ENCODE results near the gene SPO11. TPM values are rescaled to one million over a fixed set of nuclear protein-coding genes. Genes with fewer than 3 reads are reported as not detected.

SPO11 gene
- total and polyA plus RNA-seq, 2 of the 4 experiments (the other 2 are of a cell fraction) = not detected

GRCh38 chr20:57283860-57284259 is 45.7 kb upstream of the SPO11 start:
- H3K56ac ChIP-seq (ENCODE audit: extremely low read depth, insufficient read depth, low read length) = no peak overlapping the region
- no peak overlapping the region for H3K18ac ChIP-seq (ENCODE audit: low read depth, low read length)
- H3K14ac ChIP-seq (replicated peaks; ENCODE audit: low read depth, low read length) = no peak overlapping the region
- no peak overlapping the region for H3K9ac ChIP-seq (ENCODE audit: low read depth, low read length)
- no peak overlapping the region for H2BK15ac ChIP-seq (ENCODE audit: low read depth, low read length)
- no peak overlapping the region for H4K91ac ChIP-seq (ENCODE audit: insufficient read depth, low read depth, low read length)
- no CpG with 5 or more reads among the region's 7 CpGs for WGBS, 2 experiments (ENCODE audit: extremely low coverage in 2 of 2, insufficient read length in 1 of 2)
- H3K36me3 ChIP-seq (ENCODE audit: control insufficient read depth, insufficient read depth, low read length) = no peaks in the 10 kb centered on the region
- no peaks in the 10 kb centered on the region for H3K9me1 ChIP-seq (ENCODE audit: insufficient read depth, low read length)
- H4K8ac ChIP-seq (ENCODE audit: low read depth in 2 of 2, low read length in 2 of 2) = no peak overlapping the region
- H4K5ac ChIP-seq (ENCODE audit: low read depth, low read length) = no peak overlapping the region
- H2BK20ac ChIP-seq (ENCODE audit: low read depth, low read length) = no peak overlapping the region
- no peak overlapping the region for H2AFZ ChIP-seq (replicated peaks; ENCODE audit: low read length, poor library complexity)
- in situ Hi-C loops (cut with MboI; ENCODE audit: low sequenced_read_pairs) (no loop called here), dilution Hi-C loops (cut with HindIII; ENCODE audit: low sequenced_read_pairs, unreplicated experiment) (no loop called here), intact Hi-C loops (cut with micrococcal nuclease) (no loop called here)
- no peak overlapping the region for H2BK120ac ChIP-seq (ENCODE audit: low read depth, low read length)
- DNase-seq (no peak), ATAC-seq (ENCODE audit: low read depth) (no peak)
- ChIA-PET CTCF (no interaction called here), POLR2A (ENCODE audit: unreplicated experiment) (no interaction called here)
- H3K79me1 ChIP-seq (ENCODE audit: low read depth in 1 of 2, low read length in 2 of 2) = no peaks in the 10 kb centered on the region
- no peak overlapping the region for H3K23ac ChIP-seq (ENCODE audit: low read depth, low read length)
- no peaks in the 10 kb centered on the region for H3K9me3 ChIP-seq (ENCODE audit: control insufficient read depth, insufficient read depth, low read length)
- H3K4ac ChIP-seq (ENCODE audit: low read depth, low read length) = no peak overlapping the region
- H2BK5ac ChIP-seq (ENCODE audit: low read depth, low read length, poor library complexity, severe bottlenecking) = no peak overlapping the region
- no peak for TF ChIP-seq ELK1 (IDR thresholded peaks at IDR 0.05; ENCODE audit: borderline replicate concordance, low read depth, low read length)
- TF ChIP-seq NFE2L2 (IDR thresholded peaks at IDR 0.05; ENCODE audit: low read depth, low read length) = no peak
- no peak for TF ChIP-seq USF2 (IDR thresholded peaks at IDR 0.05; ENCODE audit: low read depth, low read length)
- no peak for TF ChIP-seq RFX5 (IDR thresholded peaks at IDR 0.05; ENCODE audit: low read depth, low read length)
- no peak for TF ChIP-seq MAZ (IDR thresholded peaks at IDR 0.05; ENCODE audit: borderline replicate concordance, low read depth, low read length)
- TF ChIP-seq CHD1 (IDR thresholded peaks at IDR 0.05; ENCODE audit: low read depth, low read length) = no peak
- no peak for TF ChIP-seq BHLHE40 (IDR thresholded peaks at IDR 0.05; ENCODE audit: low read depth, low read length)
- no peak for TF ChIP-seq CEBPB (IDR thresholded peaks at IDR 0.05; ENCODE audit: low read depth, low read length)
- no peak for TF ChIP-seq FOS (IDR thresholded peaks at IDR 0.05; ENCODE audit: low read depth, low read length)
- no peak for TF ChIP-seq RCOR1 (IDR thresholded peaks at IDR 0.05; ENCODE audit: insufficient replicate concordance, low read length)
- no peak for TF ChIP-seq MAFK (IDR thresholded peaks at IDR 0.05; ENCODE audit: low read depth, low read length)
- no TSS peak for BruUV-seq (replicated peaks)
- peaks cover 2% of the 10 kb centered on the region; the same call in 1 of the 2 replicates for H3K4me1 ChIP-seq (ENCODE audit: control insufficient read depth, insufficient read depth, low read length)
- no peak overlapping the region for H2AK5ac ChIP-seq (ENCODE audit: low read depth, low read length)
- H2AK9ac ChIP-seq (replicated peaks; ENCODE audit: low read depth, low read length, poor library complexity) = no peak overlapping the region
- no peaks in the 10 kb centered on the region for H4K20me1 ChIP-seq (ENCODE audit: insufficient read depth, low read length)
- peaks cover 19% of the 10 kb centered on the region for H3K27me3 ChIP-seq (ENCODE audit: control insufficient read depth, insufficient read depth, low read length)
- no peak overlapping the region for H3K27ac ChIP-seq (ENCODE audit: insufficient read depth, low read length)
- no peak overlapping the region for H3K4me3 ChIP-seq (ENCODE audit: insufficient read depth, low read depth, low read length)
- no peak overlapping the region for H3K4me2 ChIP-seq (ENCODE audit: low read depth, low read length)

All from IMR-90 (cell line).